BLaER1 treated with 17β-estradiol and CSF1 and Interleukin-3, amounts not matched to agents 10 nM and 100 nM (cell line): Measurements from ENCODE around the gene FGFR2.

Experiments used
- H3K27ac ChIP-seq, 11 experiments: shearing (Covaris generic); formaldehyde crosslinking; 2 replicates each; pipeline ENCODE4 v1.8.1; 2022
- H3K27me3 ChIP-seq, 11 experiments: shearing (Covaris generic); formaldehyde crosslinking; 2 replicates each; pipeline ENCODE4 v1.8.1; 2022
- H3K36me3 ChIP-seq, 11 experiments: shearing (Covaris generic); formaldehyde crosslinking; 2 replicates each; pipeline ENCODE4 v1.8.1; 2022
- H3K4me1 ChIP-seq, 10 experiments: shearing (Covaris generic); formaldehyde crosslinking; 2 replicates each; pipeline ENCODE4 v1.8.1; 2022
- H3K4me2 ChIP-seq, 11 experiments: shearing (Covaris generic); formaldehyde crosslinking; 2 replicates each; pipeline ENCODE4 v1.8.1; 2022
- H3K4me3 ChIP-seq, 10 experiments: shearing (Covaris generic); formaldehyde crosslinking; 2 replicates each; pipeline ENCODE4 v1.8.1; 2022
- H3K9ac ChIP-seq, 11 experiments: shearing (Covaris generic); formaldehyde crosslinking; 2 replicates each; pipeline ENCODE4 v1.8.1; 2022
- H3K9me3 ChIP-seq, 11 experiments: shearing (Covaris generic); formaldehyde crosslinking; replicated peaks in 1 of 11; 2 replicates each; pipeline ENCODE4 v1.8.1; 2022
- H4K20me1 ChIP-seq, 11 experiments: shearing (Covaris generic); formaldehyde crosslinking; 2 replicates each; pipeline ENCODE4 v1.8.1; 2022
- Cebpa-rat ChIP-seq, 11 experiments: shearing (Covaris generic); IDR thresholded peaks; 2 replicates each; pipeline ENCODE4 v1.8.1; 2022

FGFR2 gene

DNA sequence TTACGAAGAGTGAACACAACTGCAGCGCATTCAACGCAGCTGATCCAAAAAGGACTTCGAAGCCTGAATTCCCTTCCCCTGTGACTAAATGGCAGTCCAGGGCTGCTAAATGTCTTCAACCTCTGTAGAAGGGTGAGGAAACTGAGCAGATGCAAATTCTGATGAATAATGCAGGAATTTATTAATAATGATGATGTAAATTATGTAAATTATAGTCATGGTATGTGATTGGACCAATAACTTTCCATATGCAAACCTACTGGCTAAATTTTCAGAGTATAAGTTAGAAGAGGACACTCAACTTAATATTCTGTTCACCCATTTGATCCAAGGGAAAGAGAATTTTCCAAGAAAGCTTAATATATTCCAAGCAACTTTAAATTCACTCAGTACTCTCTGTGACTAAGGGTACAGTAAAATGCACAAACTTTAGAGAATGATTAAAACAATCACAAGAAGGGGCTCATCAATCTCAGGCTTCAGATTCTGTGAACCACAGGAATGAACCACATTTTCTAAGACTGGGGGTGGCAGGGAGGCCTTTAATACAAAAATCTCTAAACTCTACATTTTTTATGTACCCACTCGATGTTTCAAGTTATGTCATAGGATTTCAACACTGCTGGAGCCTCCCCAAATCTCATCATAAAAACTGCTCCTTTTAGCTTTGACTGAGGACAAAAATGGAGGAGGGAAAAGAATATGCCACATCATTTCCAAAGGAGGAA, 3.5 kb downstream of the FGFR2 start:
- Histone ChIP-seq H3K27ac (no peak overlapping the region), H3K36me3 (no peaks in the 10 kb centered on the region), H3K9me3 (no peaks in the 10 kb centered on the region), H3K27me3 (peaks cover 58 to 67% (median 65%) of the 10 kb centered on the region in 11 experiments), H3K4me3 (no peak overlapping the region), H4K20me1 (peaks cover 0 to 32% (median 27%) of the 10 kb centered on the region in 11 experiments; a peak in 15 of 22 replicates), H3K4me2 (no peak overlapping the region), H3K9ac (no peak overlapping the region), H3K4me1 (peaks cover 8 to 25% (median 19%) of the 10 kb centered on the region in 10 experiments; a peak in 18 of 20 replicates)
- TF ChIP-seq Cebpa-rat (IDR thresholded peaks at IDR 0.05), result no peak

DNA sequence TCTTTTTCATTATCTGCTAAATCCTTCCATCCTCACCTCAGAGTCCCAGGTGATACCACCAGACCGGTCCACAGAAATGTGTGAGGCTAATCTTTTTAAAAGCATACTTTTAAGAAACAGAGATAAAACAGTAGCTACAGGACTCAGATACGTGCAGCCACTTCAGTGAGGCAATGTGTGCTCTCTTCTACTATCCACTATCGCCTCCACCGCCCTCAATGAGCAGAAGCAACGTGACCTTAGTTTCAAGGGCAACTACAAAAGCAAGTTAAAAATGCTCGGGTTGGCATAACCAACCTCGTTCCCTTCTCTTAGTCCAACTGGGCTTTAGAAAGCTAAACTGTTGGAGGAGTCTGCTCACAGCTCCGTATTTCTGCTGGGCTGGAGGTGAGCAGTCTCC, 4.2 kb downstream of the FGFR2 start:
- Histone ChIP-seq H3K4me2 (no peak overlapping the region), H3K9me3 (no peaks in the 10 kb centered on the region), H4K20me1 (peaks cover 0 to 29% (median 25%) of the 10 kb centered on the region in 11 experiments; a peak in 15 of 22 replicates), H3K4me1 (peaks cover 8 to 20% (median 16%) of the 10 kb centered on the region in 10 experiments; a peak in 18 of 20 replicates), H3K9ac (no peak overlapping the region), H3K4me3 (no peak overlapping the region), H3K27me3 (peaks cover 51 to 60% (median 58%) of the 10 kb centered on the region in 11 experiments), H3K36me3 (no peaks in the 10 kb centered on the region), H3K27ac (no peak overlapping the region)
- no peak for TF ChIP-seq Cebpa-rat (IDR thresholded peaks at IDR 0.05)

DNA sequence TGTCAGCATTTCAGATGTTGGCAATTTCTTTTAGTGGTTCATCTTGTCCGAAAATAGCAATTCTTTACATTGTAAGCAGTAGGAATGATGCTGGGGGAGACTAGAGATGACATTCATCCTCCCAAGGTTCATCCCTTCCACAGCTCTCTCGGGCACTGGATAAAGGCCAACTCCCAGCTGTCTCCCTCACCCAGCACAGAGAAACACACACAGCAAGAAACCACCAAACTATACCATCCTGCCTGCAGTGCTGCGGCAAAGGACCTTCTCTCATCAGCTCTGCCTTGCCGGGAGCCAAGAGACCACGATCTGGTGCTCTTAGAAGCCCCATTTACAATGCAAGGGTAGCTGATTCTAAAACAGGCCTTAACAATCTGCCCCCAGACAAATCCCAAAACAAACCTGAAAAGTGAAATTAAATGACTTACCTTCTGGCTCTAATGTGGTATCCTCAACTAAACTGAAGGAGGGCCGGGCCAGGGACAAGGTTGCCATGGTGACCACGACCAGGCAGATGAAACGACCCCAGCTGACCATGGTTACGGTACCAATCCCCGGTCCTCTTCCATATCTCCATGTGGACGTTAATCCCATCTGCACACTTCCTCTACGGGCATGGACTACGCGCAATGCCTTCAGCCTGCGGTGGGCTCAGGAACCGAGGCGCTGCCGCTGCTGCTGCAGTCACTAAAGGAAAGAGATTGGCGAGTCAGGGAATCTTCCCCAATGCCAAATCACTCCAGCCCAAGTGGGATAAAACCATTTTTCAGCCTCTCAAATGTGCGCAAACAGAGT, 4.8 kb downstream of the FGFR2 start:
- Histone ChIP-seq H3K4me3 (no peak overlapping the region), H3K4me2 (no peak overlapping the region), H4K20me1 (peaks cover 0 to 29% (median 21%) of the 10 kb centered on the region in 11 experiments; a peak in 14 of 22 replicates), H3K4me1 (peaks cover 8 to 15% (median 12%) of the 10 kb centered on the region in 10 experiments; a peak in 18 of 20 replicates), H3K9ac (no peak overlapping the region), H3K9me3 (no peaks in the 10 kb centered on the region), H3K36me3 (no peaks in the 10 kb centered on the region), H3K27ac (no peak overlapping the region), H3K27me3 (peaks cover 45 to 54% (median 52%) of the 10 kb centered on the region in 11 experiments)
- TF ChIP-seq Cebpa-rat (IDR thresholded peaks at IDR 0.05), result no peak

DNA sequence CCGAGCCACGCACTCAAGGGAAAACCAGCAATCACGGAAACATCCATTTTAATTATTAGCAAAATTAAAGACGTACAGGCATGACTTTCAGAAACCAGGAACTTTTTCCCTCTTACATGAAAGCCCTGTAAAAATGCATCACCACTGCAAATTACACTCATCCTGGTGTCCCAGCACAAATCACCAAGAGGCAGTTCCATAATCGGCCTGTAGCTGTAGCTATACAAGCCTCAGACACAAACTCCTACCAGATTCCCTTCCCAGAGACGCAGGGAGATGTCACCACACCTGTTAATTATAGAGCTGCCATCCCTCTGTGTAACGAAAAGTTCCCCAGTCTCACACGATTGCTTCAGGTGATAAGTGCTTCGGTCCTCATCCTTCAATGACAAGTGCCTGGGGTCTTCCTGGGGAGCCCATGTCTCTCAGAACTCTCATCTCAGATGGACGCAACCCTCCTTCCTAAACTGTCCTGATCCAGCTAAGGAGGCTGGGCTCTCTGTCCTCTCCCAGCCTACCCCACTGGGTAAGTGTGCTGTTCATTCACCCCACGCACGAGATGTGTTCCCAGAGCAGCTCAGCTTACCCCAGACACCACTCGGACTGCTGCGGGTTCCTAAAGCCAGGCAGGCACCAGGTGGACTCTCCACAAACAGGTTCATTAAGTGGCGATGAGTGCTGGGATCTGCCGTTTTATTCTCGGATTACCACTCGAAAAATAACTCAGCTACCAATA, 5.9 kb downstream of the FGFR2 start:
- H3K4me3 ChIP-seq, result no peak overlapping the region
- H3K4me2 ChIP-seq, result no peak overlapping the region
- peaks cover 2 to 6% (median 5%) of the 10 kb centered on the region in 10 experiments; a peak in 18 of 20 replicates for H3K4me1 ChIP-seq
- peaks cover 33 to 43% (median 40%) of the 10 kb centered on the region in 11 experiments for H3K27me3 ChIP-seq
- no peaks in the 10 kb centered on the region; a peak in 1 of 22 replicates for H3K9me3 ChIP-seq
- no peak overlapping the region for H3K27ac ChIP-seq
- TF ChIP-seq Cebpa-rat (IDR thresholded peaks at IDR 0.05), result no peak
- H4K20me1 ChIP-seq, result peaks cover 0 to 21% (median 15%) of the 10 kb centered on the region in 11 experiments; a peak in 12 of 22 replicates
- H3K9ac ChIP-seq, result no peak overlapping the region
- no peaks in the 10 kb centered on the region for H3K36me3 ChIP-seq

GRCh38 chr10:121591186-121591585, 7.1 kb downstream of the FGFR2 start:
- no peaks in the 10 kb centered on the region for H3K36me3 ChIP-seq
- no peak overlapping the region for H3K4me3 ChIP-seq
- H3K4me2 ChIP-seq, result no peak overlapping the region
- peaks cover 0 to 10% (median 4%) of the 10 kb centered on the region in 11 experiments; a peak in 7 of 22 replicates for H4K20me1 ChIP-seq
- H3K9ac ChIP-seq, result no peak overlapping the region
- peaks cover 22 to 31% (median 29%) of the 10 kb centered on the region in 11 experiments for H3K27me3 ChIP-seq
- H3K27ac ChIP-seq, result no peak overlapping the region
- TF ChIP-seq Cebpa-rat (IDR thresholded peaks at IDR 0.05), result no peak
- H3K4me1 ChIP-seq, result no peaks in the 10 kb centered on the region
- peaks cover 3 to 8% (median 6%) of the 10 kb centered on the region in 11 experiments; a peak in 9 of 22 replicates for H3K9me3 ChIP-seq

DNA sequence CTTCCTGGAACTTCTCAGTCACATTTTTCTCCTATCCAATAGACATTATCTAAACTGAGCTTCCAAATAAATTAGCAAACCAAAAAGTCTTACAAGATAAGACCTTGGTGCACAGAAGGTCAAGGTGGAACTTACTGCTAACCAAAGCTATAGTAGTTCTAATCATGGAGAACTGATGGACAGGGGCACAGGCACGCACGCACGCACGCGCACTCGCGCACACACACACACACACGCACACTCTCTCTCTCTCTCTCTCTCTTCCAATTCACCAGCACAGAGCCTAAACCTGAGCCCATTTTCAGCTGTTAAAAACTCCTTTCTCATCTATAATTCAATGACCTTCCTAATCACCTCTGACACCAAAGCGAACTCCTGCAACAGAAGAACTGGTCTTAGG, 7.5 kb downstream of the FGFR2 start:
- no peaks in the 10 kb centered on the region for H3K4me1 ChIP-seq
- peaks cover 0 to 7% (median 3%) of the 10 kb centered on the region in 11 experiments; a peak in 6 of 22 replicates for H4K20me1 ChIP-seq
- no peaks in the 10 kb centered on the region for H3K36me3 ChIP-seq
- peaks cover 3 to 8% (median 6%) of the 10 kb centered on the region in 11 experiments; a peak in 9 of 22 replicates for H3K9me3 ChIP-seq
- H3K27ac ChIP-seq, result no peak overlapping the region
- peaks cover 18 to 27% (median 25%) of the 10 kb centered on the region in 11 experiments for H3K27me3 ChIP-seq
- H3K4me2 ChIP-seq, result no peak overlapping the region
- no peak for TF ChIP-seq Cebpa-rat (IDR thresholded peaks at IDR 0.05)
- H3K9ac ChIP-seq, result no peak overlapping the region
- H3K4me3 ChIP-seq, result no peak overlapping the region

GRCh38 chr10:121589553-121589952, 8.7 kb downstream of the FGFR2 start:
- Histone ChIP-seq H3K27ac (no peak overlapping the region), H3K36me3 (no peaks in the 10 kb centered on the region), H3K9me3 (peaks cover 3 to 12% (median 6%) of the 10 kb centered on the region in 11 experiments; a peak in 10 of 22 replicates), H3K4me1 (no peaks in the 10 kb centered on the region), H3K27me3 (peaks cover 6 to 15% (median 12%) of the 10 kb centered on the region in 11 experiments), H4K20me1 (peaks cover 0 to 4% (median 0%) of the 10 kb centered on the region in 11 experiments; a peak in 2 of 22 replicates), H3K4me3 (no peak overlapping the region), H3K4me2 (no peak overlapping the region), H3K9ac (no peak overlapping the region)
- no peak for TF ChIP-seq Cebpa-rat (IDR thresholded peaks at IDR 0.05)

DNA sequence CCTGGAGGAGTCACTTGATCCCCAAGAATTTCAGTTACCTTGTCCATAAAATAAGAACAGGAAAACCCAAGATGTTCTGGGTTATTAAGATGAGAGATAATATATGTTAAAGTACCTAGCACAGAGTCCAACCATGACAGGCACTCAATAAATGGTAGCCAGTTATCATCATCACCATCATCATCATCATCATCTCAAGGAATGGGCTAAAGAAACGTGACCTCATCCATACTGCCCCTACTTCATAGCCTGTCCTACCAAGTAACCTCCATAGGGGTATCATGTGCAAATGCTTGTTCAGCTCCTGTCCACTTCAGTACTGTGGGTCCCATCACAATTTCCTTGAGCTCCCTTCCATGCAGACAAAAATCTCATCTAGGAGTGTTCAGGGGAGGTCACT, 14.4 kb downstream of the FGFR2 start:
- H3K9ac ChIP-seq, result no peak overlapping the region
- TF ChIP-seq Cebpa-rat (IDR thresholded peaks at IDR 0.05), result no peak
- no peak overlapping the region for H3K27ac ChIP-seq
- no peaks in the 10 kb centered on the region for H3K27me3 ChIP-seq
- no peak overlapping the region for H3K4me2 ChIP-seq
- peaks cover 3 to 12% (median 6%) of the 10 kb centered on the region in 11 experiments; a peak in 10 of 22 replicates for H3K9me3 ChIP-seq
- H3K36me3 ChIP-seq, result no peaks in the 10 kb centered on the region
- H3K4me1 ChIP-seq, result peaks cover 0 to 10% (median 0%) of the 10 kb centered on the region in 10 experiments; a peak in 5 of 20 replicates
- no peak overlapping the region for H3K4me3 ChIP-seq
- no peaks in the 10 kb centered on the region for H4K20me1 ChIP-seq
